8988T (cell line): ENCODE measurements around the gene TSC2.

Source experiments
- DNase-seq: peaks from one replicate; pipeline ENCODE4 v3.0.0; 2011

The TSC2 gene

DNA sequence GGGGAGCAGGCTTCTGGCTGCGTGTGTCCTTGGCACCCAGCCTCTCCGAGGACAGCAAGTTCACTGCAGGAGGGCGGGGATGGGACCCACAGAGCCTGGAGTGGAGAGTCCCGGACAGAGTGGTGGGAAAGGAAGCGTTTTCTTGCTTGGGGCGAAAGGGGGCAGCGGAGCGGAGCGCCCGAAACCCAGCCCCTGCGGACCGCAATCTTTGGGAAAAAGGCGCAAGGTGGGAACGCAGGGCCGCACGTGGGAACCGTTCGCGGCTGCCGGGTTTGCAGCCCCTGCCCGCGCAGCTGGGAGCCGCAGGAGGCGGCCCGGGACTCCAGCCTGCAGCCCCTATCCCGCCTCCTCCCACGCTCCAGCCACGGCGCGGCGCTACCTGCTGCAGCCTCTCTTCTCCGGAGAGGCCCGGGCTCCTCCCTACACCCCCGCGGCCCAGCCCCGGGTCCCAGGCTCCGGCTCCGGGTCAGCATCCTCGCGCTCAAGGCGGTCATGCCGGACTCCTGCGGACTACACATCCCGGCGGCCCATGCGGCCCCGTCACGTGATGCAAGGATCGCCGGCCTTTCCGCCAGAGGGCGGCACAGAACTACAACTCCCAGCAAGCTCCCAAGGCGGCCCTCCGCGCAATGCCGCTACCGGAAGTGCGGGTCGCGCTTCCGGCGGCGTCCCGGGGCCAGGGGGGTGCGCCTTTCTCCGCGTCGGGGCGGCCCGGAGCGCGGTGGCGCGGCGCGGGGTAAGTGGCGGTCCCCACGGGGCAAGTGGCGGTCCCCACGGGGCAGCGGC, at the start of gene TSC2, which contains the start of gene NTHL1:
TSS of gene TSC2 (plus strand) at position 656 of the 786 bp plus-strand sequence. CDS start 631 bp downstream, outside the sequence.
TSS of gene NTHL1 (minus strand) at position 505 of the 786 bp plus-strand sequence. CDS start at position 494, 11 bp downstream.
- DNase-seq = peak; percentile 78

DNA sequence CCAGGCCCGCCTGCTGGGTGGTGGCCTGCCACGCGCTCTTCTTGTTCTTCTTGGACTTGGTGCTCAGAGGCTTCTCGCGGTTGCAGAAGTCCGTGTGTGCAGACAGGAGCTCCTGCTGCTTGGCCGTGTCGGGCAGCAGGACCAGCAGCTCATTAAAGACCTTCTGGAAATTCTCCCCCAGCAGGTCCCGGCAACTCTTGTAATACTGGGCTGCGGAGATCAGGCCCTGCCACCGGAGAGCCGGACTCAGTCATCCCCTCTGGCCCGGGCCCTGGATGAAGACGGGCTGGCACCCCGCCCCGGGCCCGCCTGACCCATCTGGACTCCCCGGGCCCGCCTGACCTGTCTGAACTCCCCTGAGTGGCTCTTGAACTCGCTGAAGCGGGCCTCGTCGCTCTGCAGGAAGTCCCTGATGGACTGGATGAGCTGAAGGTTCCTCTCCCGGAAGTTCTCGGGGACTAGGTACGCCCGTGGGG, 49.4 kb upstream of the TSC2 start:
- DNase-seq = no peak

DNA sequence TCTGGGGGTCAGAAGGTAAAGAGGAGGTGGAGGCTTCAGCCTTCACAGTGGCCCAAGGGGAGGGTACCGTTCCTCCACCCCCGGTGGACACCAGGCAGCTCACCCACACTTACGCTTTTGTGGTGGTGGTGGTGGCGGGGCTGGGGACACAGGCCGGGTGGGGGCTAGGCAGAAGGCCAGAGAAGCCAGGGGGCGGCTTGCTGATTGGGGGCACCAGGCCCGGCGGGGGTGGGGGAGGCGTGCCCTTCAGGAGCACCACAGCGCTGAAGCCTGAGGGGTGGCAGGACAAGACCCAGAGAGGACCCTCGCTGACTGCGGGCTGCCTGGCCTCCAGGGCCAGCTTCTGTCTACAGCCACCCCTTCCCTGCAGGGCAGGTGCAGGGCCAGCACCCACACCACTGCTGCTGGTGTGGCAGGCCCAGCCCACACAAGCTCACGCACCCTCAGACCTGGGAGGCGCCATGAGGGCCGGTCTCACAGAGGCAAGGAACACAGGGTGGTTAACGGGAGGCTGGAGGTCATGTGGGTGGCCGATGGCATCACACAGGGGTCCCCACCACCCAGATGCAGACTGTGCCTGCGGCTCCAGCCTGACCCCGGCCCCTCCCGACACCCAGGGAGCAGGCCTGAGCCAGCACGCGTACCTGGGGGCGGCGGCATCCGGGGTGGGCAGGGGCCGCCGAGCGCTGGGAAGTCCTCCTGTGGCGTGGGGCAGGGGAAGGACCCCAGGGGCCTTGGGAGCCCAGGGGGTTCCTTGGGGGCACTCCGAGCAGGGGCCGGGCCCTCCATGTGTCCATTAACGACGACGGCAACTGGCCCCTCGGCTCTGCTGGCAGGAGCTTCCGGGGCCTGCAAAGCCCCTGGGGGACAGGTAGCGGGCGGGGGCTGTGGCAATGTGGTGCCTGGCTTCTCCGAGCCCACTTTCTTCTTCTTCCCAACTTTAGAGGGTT, 48.7 kb upstream of the TSC2 start:
- DNase-seq = no peak

DNA sequence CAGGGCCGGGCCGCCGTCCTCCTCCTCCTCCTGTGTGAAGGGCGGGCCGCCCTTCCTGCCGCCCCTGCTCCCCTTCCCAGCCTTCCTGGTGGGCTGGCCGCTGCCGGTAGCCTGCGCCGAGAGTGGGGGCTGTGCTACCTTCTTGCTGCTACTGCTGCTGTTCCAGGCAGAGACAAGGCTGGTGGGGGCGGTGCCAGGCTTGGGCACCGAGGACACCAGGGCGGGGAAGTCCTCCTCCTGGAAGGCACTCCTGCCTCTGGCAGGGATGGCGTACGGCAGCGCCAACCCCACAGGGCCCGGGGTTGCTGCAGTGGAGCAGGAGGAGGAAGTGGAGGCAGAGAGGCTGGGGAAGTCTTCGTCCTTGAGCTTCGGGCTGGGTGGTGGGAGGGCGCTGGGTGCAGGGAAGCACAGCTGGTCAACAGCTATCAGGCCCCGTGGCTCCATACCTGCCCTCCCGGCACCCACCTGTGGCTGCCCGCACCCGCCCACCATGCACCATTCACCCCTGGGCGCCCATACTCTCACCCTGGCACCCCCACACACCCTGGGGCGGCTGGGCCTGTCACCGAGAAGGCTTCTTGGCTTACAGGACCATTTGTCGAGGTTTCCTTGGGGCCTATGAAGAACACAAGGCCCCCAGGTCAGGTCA, 47.8 kb upstream of the TSC2 start:
- no peak for DNase-seq

DNA sequence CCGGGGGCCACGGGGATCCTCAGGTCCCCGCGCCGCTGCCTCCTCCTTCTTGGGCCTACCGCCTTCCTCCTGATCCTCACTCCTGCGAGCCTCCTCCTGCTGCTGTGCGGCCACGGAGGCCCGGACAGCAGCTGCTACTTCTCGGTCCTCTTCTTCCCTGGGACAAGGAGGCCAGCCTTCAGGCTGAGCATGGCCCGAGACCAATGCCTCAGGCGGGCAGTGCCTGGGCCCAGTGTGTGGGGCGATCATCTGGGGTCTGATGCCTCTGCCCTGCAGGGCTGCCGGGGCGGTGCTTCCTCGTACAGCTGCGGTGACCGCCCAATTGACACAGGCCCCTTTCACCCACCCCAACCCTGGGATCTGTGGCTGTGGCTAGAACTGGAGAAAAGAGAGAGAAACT, 46.8 kb upstream of the TSC2 start:
- no peak for DNase-seq

DNA sequence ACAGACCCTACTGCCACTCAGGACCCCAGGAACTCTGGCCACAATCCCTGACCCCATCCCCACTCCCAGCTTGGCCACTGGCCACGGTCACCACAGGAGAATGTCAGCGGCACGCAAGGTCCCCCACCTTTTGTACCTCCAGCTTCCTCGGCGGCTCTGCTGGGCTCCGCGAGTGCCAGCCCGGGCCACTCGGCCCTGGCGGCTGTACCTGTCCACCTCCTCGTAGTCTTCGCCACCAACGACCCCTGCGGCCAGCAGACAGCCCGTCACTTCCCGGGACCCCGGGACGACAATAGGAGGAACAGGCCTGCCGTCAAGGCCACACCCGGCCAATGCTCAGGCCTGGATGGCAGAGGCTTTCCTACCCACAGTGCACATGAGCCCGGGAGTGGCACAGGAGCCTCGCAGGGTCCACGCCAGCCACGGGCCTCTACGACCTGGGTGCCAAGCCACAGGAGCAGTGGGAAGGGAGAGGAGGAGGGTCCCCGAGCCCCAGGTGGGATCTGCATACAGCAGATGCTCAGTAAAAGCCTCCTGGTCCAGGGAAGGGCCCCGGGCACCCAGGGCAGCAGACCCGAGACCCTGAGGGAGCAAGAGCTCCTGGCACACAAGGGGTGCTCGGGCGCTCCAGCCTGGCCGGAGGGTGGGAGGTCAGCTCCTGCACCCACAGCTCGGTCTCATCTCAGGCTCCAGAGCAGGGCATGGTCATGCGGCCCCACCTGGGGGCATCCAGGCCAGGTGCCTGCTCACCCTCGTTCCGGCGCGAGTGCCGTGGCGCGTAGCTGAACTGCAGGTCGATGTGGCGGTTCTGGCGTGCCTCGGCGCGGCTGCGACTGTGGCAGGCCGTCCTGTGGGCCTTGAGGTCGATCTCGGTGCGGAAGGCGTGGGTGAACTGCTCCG, 46.1 kb upstream of the TSC2 start:
- DNase-seq = no peak

DNA sequence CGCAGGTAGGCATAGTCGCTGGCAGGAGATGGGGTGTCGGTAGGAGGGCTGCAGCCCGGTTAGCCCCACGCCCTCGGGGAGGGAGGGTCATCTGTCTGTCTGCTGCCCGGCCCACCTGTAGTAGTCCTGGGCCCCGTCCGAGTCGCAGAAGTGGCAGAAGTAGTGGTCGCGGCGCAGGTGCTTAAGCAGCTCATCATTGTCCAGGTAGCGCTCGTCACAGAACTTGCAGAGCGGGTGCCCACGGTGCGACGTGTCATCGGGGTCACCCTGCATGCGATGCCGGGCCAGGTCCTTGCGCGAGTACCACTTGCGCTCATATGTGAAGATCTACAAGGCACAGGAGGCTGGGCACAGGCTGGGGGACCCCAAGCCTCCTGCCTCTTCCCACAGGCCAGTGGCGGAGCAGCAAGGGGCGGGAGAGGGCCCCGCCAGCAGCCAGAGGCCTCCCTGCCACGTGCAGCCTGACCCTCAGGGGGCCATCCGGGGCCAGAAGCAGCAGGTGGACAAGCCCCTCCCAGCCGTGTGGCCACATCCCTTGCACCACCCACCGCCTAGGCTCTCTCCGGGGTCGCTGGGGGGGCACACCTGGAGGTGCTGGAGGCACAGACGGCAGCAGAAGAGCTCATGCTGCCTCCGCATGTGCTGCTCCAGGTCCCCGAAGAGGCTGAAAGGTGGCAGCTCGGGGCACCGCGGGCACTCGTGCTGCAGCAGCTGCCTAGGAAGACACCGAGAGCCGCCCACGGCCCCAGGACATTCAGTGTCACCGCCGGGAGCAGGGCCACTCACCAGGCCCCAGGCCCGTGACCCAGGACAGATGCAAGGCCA, 45.2 kb upstream of the TSC2 start:
- no peak for DNase-seq

DNA sequence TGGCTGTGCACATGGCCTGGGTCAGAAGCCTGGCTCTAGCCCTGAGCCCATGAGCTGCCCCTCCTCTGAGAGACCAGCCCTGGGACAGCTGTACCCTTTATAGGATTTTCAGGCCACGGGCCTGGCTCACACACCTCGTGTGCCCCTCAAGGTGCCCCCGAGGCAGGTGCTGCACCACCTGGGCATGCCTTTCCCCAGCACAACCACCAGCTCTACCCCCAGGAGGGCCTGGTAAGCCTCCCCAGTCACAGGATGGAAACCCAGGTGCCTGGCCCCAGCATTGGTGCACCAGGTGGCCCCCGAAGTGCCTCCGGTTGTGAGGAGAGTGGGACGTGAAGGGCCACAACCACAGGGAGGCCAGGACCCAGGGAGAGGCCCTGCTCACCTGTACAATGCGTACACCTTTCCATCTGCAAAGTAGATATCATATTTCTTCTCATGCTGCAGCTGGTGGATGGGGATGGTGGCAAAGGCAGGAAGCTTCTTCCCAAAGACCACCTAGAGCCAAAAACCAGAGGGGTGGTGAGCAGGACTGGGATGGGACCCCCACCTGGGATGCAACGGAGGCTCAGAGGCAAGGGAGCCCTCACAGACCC, 44.5 kb upstream of the TSC2 start:
- DNase-seq = no peak

DNA sequence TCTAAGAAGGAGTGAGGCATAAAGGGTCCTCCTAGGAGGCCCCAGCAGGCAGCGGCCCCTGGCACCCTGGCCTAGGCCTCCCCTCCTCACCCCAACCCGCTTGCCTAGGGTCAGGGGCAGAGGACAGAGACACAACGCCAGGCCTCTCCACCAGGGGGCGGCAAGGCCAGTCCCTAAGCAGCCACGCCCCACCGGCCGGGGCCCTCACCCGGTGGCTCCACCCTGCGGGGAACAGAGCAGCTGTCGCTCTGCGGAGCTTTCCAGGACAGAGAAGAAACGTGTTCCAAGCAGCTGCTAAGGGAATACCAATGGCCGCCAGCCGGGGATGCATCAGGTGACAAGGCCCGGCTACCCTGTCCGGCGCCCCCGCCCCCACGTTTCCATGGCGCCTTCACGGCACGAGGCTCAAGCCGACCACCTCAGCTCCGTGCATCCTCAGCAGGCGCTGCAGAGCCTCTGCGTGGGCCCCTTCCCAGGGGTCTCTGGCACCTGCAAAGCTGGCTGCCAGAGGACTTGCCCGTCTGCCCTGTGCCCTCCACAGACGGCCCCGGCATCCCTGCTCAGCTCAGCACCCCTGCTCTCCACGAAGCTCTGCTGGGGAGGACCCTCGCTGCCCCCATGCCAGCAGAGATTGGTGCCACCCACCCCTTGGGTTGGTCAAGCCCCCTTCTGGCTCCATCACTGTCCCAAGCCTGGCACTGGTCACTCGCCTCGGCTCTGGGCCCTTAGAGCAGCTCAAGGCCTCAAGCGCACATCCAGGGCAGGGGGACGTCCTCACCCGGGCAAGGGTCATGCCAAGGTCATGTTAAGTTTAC, 43.8 kb upstream of the TSC2 start:
- DNase-seq = peak; percentile 94

DNA sequence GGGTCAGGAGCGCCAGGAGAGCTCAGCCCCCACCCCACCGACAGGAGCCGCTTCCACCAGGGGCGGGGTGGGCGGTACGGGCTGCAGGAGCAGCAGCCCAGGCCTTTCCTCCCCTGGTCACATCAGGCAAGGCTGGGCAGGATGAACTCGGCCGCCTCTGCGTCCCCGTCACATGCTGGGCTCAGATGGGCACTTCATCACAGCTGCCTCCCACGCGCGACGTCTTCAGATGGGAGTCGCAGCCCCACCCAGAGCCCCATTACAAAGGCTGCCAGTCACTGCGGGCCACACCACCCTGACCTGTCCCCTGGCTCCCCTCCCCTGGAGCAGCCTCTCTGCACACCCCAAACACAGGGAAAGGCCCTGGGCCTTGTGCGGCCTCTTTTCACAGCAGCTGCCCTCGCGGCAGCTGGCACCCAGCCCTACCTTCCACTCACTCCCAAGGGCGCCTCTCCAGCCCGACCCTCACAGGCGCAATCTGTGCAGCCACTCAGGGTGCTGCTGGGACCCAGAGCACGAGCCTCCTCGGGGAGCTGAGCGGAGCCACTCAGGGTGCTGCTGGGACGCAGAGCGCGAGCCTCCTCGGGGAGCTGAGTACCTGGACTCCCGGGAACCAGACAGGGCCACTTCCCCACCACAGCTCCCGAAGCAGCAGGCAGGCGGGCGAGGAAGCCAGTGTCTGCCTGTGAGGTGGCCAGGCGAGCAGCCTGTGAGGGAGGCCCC, 42.8 kb upstream of the TSC2 start:
- DNase-seq = no peak

DNA sequence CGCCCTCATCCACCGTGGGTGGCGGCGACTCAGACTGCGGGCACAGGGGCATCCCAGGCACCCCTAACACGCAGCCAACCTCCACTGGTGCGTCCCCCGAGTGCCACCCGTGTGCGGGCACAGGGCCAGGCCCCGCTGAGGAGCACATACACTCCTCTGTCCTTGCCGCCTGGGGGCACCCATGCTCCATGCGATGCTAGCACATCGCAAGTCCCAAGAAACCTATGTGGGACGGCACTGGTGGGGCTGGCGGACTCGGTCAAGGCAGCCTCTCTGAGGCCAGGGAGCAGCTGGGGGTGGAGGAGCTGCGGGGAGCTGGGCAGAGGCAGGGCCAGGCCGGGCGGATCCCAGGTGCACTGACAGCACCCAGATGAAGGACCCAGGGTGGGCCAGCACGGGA, 42.1 kb upstream of the TSC2 start:
- no peak for DNase-seq

DNA sequence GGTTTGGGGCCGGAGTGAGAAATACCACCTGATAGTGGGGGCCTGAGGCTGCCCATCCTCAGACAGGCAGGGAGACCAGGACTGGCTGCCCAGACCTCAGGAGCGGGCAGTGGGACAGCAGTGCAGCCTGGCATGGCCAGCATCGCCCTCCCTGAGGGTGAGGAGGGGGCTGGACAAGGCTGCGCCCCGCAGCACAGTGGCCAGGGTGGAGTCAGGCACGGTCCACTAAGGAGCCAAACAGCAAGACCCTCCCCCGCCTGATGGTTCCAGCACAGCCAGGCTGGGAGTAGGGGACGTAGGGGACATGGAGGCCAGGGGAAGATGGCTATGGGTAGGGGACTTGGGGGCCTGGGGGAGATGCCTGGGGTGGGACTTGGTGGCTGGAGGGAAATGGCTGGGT, 41.5 kb upstream of the TSC2 start:
- DNase-seq = no peak

DNA sequence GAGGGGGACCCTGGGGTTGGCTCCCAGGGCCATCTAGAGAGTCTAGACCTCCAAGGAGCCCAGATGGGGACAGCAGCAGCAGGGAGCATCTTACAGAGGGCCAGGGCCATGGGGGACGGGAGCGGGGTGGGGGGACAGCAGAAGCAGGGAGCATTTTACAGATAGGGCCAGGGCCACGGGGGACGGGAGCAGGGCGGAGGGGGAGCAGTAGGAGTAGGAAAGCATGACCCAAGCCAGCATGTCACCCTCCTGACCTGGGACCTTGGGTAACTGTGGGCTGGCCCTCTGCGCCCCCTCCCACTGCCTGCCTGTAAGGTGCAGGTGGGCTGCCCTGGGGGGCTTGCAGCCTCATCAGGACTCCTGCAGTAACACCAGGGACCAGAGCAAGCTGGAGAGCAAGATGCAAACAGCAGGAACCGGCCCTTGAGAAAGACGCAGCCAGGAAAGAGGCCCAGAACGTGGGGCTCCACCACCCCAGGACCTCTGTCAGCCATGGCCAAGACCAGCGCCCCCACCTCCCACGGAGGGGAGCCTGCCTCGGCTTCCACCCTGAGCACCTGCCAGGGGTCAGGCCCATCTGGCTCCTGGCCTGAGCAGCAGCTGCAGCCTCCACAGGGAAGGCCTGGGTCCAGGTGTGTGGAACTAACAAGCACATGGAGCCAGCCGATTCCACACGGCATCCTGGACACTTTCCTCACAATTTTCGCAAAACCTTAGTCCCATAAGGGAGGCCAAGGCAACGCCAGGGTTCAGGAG, 40.5 kb upstream of the TSC2 start:
- no peak for DNase-seq

DNA sequence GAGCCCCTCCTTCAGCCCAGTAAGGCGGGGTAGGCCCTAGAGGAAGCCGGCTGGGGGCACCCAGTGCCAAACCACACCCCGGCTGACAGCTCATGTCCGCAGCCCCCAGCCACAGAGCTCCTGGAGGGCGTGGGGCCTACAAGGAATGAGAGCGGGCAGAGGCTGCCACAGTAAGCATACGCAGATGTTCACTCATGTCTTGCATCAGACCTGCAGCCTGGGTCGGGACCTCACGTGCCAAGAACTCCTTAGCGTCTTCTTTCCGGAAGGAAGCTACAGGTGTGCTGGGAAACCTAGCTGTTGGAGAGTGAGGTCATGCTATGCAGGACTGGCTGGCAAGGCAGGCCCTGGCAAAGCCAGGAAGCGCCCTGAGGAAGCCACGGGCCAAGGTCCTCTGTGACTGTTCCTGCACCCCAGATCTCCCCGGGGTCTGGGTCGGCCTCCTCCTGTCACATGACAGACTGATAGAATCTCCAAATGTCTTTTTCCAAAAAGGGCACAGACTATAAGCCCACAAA, 39.7 kb upstream of the TSC2 start:
- no peak for DNase-seq

DNA sequence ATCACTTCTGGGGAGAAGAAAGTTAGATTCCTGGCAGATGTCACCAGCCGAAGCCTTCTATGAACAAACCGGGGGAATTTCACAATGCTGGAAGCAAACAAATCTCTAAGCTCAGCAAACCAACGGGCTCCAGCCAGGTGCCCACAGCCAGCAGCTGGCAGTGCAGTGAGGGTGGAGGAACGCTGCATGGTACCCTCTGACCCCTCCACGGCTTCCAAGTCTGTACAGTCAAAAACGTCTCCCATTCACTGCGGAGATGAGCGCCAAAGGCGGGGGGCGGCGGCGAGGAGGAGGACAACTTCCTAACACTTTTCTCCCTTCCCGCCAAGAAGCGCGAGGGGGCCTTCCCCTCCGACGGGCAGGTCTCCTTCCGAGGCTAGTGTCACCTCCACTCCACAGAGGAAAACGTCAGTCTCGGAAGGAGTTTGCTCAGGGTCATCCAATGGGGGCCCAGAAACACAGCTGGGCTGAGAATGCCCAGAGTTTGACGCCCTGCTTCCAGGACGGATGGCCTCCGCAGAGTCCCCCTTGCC, 39.1 kb upstream of the TSC2 start:
- DNase-seq = no peak

DNA sequence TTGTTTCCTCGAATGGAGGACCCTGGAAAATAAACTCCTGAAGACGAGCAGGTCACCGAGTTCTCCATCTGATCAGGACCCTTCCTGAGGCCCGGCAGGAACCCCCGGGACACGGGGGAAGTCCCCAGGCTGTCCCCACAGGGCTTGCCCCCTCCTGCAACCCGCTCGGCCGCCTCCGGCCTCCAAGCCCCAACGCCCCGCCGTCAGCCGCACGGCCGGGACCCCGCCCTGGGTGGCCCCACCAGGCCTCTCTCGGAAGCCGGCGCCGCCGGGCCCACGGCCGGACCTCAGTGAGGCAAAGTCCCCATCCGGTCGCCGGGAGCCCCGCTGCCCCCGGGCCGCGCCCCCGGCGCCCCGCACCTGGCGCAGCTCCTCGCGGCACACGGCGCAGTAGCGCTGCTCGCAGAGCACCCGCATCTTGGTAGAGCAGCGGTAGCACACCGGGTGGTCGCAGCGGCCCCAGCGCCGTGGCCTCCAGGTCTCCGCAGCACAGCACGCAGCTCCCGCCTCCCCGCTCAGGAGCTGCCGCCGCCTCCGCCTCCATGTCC, 38.5 kb upstream of the TSC2 start:
- no peak for DNase-seq

DNA sequence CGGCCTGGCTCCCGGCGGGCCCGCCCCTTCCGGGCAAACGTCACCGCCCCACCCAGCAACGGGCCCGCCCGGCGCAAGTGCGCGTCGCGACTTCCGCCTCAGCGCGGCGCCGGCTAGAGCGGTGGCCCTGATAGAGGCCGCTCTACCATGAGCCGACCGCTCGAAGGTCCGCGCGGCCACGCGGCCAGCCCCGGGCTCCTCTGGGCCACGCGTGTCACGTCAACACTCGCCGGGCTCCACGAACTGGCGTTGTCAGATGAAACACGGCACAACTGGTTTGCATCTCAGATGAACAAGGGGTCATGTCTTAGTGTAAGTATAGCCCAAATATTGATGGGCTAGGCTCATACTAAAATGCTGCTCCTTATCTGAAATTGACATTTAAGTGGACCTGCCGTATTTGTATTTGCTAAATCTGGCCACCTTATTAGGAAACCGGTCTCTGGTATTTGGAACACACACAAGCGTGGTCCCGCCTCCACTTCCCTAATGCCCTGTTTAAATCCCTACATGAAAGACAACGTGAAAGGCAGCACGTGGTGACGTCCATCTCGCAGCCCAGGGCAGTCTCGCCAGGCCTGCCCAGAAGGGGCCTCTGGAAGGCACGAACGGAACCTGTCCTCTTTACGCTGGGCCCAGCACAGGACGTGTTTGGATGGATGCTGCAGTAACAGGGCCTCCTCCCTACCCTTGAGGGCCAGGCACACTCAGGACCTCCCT, 37.8 kb upstream of the TSC2 start, which contains the start of gene ZNF598:
TSS of gene ZNF598 (minus strand) at position 31 of the 720 bp plus-strand sequence.
- peak; percentile 90 for DNase-seq
